HG03060 (cell line): ENCODE results near the gene ATP11A.
"Not testable (repeated sequence)": the region's sequence is repeated elsewhere in the genome, so short reads cannot be mapped to it uniquely, and the experiment has no call there.

Source experiments
- ATAC-seq: cut with Tn5 transposase; IDR thresholded peaks from one replicate; pipeline ENCODE4 v1.9.1; 2021; ENCODE audit warnings: low read depth, moderate number of reproducible peaks; ENCODE audit not compliant: unreplicated experiment

Gene ATP11A

DNA sequence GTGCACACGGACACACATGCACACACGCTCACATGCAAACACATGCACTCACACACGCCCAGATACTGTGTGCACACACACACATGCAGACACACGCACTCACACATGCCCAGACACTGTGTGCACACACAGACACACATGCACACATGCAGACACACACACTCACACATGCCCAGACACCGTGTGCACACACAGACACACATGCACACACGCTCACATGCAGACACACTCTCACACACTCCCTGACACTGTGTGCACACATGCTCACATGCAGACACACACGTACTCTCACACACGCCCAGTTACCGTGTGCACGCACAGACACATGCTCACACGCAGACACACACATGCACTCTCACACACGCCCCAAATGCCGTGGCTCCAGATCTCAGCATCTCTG is 142.0 kb downstream of the ATP11A start:
- ATAC-seq = no peak

DNA sequence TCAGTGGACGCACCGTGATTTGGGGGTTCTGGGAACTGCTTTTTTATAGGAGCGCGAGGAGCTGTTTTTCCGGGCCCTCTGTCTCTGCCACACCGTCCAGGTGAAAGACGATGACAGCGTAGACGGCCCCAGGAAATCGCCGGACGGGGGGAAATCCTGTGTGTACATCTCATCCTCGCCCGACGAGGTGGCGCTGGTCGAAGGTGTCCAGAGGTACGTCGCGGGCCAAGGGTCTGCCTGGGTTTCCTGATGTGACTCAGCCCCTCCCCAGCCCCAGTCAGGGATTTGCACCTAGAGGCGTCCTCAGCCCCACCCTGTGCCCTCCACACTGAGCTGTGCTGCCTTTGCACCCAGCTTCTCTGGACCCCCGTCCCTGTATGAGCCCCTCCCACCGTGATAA is 143.0 kb downstream of the ATP11A start:
- no peak for ATAC-seq

DNA sequence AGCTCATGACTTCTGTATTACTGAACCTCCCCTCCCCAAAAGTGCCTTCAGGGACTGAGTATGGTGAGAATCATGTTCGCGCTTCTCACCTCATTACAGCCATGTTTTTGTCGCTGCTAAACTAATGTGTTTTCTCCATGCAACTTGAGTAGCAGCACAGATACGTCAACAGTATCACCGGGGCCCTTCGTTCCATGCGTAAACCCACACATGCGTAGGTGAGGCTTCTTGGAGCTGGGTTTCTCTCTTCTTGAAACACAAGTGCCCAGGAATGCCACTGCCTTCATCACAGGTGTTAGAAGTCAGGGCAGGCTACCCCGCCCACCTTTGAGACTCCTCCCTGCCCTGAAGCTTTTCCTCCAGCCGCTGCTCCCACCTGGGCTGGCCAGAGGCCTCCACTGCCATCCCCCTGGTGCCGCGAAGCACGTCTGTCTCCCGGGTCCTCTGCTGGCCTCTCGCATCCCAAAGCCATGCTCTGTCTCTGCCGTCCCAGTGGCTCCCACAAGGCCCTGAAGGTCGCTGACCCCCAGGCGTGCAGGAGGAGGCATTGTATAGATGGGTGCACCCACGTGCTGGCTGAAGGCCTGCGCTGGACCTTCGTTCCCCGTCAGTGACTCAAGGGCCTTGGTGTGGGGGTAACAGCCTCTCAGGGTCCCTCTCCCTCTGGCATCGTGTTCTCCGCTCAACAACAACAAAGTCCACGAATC is 143.9 kb downstream of the ATP11A start:
- no peak for ATAC-seq

DNA sequence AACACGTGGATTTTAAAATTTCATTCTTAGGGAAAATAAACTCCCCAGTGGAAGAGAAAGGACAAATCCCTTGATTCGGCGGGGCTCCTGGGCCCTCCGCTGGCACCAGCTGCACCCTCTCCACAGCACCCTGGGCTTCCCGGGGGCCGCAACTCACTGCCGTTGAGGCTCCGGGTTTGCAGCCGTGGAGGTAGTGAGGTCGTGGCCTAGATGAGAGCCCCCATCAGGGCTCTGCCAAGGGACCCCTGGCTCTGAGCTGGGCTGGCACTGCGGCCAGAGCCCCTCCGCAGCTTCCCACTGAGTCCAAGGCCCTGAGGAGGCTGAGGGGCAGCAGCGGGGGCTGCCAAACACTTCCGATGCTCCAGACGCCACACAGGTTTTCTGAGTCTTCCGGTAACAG is 145.5 kb downstream of the ATP11A start:
- no peak for ATAC-seq

DNA sequence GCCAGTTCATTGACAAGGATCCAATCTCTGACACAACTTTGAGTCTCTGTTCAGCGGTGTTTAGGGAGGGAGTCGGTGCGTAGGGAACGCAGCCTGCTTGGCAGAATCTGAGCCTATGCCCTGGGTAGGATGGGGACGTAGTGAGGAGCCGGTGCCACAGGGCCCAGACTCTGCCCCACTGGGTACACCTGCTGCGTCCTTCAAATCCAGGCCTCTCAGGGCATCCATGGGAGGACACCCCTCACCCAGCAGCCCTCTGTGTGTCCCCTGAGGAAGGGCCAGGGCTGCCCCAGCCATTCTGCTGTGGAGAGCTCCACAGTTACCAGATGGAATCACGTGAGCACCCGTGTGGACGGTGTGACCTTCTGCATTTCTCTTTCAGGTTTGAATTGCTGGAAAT is 146.0 kb downstream of the ATP11A start:
- no peak for ATAC-seq

DNA sequence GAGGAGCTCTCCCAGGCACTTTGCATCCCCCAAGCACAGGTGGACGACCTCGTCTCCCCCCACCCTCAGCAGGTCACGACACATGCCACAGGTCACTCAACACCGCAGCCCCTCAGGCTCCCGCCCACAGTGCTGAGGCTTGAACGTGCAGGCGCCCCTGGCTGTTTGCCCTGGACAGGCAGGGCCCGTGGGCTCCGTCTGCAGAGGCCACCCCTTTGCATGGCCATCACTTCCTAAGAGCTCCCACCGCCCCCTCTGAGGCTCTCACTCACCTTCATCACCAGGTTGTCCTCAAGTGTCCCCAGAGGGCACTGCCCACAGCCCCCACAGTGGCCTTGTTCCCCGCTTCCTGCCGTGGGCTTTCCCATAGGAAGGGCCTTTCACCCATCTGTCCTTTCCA is 147.1 kb downstream of the ATP11A start:
- ATAC-seq = no peak

DNA sequence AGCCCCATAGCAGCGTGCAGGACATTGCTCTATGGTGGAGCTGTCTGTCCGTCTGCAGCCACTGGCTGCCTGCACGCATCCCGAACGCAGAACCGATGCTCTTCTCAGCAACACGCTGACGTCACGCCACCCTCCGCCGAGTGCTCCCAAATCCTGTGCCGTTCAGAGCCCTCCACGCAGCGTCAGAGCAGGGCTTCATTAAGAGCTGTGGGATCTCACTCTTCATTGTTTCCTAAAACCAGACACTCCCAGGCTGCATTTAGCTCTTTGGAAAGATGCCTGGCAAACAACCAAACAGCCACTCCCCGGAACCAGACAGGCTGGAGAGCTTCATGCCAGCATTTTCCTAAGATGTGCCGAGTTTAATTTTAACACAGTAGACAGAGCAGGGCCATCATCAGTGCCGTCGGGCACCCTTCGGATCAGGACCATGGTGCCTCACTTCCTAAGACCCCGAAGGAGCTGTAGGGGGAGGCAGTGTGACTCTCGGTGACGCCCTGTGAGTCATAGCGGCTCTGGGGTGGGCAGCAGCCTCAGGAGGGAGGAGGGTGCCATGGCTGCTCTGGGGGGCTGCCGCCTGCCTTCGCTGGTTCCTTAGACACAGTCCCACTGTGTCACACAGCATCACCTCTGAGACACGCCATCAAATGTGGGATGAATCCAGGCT is 147.7 kb downstream of the ATP11A start:
- ATAC-seq = no peak

DNA sequence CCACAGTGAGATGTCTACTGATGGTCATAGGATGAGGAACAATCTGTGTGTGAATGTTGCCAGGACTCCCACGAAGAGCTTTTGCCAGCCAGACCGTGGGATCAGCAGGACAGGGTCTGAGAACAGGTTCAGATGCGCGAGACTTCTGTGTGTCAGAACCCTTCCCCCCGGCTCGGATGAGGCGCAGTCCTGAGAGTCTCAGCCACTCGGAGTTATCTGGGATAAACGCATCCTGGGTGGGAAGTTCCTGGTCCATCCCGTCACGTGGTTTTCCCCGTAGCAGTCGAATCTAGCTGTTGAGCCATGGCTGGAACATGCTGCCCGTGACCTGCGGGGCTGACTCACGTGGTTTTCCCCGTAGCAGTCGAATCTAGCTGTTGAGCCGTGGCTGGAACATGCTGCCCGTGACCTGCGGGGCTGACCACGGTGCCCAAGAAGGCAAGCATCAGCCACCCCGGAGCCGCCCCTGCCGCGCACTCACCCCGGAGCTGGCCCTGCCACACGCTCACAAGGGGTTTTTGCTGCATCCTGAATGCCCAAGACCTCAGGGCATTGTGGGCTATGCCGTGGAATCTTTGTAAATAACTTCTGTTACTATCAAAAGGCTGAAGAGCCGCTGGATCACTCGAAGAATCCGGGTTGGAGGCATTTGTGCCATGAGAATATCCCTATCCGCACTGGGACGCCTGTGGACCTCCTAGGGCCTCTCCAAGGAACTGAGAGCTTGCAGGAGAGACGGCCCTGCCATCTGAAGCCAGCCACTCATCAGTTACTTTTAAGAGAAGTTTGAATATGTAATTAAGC is 148.4 kb downstream of the ATP11A start:
- no peak for ATAC-seq

DNA sequence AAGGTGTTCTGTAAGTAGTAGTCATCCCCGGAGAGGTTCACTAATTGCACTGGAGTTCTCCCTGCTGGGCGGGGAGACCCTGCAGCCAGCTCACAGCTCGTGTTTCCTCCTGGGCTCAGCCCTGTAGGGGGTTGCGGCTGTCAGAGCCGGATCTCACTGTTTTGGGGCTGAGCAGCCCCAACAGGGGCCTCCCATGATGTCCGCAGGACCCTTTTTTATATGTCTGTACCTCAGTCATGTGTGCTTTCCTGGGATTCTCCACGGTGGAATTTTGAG is 148.9 kb downstream of the ATP11A start:
- ATAC-seq = no peak

DNA sequence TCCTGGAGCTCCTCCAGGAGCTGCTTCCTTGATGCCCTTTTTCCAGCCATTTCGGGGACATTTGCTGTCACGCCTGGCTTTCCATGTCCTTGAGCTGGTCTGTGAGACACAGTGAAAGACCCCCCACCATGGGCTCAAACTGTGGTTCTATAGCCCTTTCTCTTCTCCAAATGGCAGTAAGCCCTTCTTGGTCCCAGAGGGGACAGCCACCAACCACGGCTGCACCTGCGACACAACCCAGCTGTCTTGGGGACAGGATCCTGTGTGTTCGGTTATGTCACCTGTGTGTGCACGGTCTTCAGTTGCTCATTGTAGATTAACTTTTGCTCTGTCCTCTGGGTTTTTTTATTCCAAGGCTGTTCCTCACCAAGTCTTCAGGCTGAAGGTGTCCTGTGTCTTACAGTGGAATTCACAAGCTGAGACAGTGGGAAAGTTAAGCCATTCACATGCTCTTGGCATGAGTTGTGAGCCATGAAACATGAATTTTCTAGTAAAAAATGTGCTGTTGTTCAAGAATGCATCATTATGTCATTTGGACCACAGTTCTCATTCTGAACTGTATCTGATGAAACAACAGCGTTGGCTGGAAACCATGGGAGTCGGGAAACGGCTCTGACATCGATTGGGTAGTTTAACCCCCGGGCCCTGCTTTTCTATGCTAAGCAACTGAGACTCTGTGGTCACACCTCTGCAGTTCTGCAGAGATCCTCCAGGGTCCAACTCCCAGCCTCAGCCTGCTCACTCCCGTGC is 149.7 kb downstream of the ATP11A start:
- ATAC-seq = no peak

DNA sequence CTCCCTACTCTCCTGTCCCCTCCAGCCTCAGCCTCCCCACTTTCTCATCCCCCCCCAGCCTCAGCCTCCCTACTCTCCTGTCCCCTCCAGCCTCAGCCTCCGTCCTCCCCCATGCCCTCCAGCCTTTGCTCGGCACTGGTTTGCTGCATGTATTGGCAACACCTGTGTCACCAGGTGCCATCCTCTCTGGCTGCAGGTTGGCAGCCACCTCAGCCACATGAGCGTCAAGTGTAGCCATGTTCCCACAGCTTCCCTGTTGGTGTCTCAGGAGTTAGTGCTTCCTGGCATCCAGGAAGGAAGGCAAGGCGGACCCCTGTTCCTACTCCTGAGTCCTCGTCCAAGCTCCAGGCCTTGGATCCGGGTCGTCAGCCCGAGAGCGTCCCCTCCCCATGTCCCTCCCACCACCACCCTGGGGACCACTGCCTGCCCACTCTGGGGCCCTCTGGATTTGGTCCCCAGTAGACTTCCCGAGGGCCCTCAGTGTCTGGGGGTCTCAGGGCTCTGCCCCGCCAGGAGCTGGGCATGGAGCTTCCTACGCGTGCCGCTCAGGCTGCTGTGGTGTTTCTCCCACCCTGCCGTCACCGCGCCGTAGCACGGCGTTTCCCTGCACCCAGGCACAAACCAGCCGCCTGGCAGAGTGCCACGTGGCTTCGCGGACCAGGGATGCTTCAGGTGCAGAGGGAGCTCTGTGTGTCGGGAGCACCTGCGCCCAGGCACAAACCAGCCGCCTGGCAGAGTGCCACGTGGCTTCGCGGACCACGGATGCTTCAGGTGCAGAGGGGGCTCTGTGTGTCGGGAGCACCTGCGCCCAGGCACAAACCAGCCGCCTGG is 150.8 kb downstream of the ATP11A start:
- ATAC-seq = no peak

DNA sequence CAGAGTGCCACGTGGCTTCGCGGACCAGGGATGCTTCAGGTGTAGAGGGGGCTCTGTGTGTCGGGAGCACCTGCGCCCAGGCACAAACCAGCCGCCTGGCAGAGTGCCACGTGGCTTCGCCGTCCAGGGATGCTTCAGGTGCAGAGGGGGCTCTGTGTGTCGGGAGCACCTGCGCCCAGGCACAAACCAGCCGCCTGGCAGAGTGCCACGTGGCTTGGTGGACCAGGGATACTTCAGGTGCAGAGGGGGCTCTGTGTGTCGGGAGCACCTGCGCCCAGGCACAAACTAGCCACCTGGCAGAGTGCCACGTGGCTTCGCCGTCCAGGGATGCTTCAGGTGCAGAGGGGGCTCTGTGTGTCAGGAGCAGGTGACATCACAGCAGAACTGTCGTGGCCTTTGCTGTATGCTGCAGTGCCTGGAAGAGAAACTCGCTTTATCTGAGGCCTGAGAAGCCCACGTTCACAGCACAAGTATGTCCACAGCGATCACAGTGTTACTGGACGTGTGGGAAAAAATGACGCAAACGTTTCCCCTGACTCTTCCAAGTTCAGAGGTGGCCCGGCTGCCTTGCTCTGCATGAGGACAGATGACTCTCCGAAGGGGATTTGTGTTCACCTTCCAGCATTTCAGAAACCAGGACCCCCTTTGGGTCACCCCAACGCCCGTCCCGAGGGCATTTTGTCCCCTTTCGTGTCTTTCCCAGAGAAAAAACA is 151.6 kb downstream of the ATP11A start:
- not testable (repeated sequence) for ATAC-seq

DNA sequence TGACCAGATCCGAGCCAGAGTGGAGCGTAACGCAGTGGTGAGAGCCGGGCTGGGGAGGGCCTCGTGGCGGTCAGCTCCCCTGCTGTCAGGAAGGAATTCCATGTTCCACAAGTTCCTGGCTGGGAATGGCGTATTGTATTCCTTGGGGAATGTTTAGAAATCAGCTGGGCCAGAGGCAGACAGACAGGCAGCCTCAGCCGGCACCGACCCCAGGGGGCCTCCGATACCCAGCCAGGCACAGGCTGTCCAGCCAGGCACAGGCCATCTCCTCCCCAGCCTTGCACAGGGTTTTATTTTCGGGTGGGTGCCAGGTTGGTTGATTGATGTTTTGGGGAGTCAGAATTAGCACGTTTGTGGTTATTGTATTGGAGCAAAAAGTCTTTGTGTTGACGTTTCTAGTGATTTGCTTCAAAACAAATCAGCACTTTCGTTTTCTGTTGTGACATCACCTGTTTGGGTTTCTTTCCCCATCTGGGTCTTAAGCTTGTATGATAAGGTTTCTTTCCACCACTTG is 152.6 kb downstream of the ATP11A start:
- no peak for ATAC-seq

DNA sequence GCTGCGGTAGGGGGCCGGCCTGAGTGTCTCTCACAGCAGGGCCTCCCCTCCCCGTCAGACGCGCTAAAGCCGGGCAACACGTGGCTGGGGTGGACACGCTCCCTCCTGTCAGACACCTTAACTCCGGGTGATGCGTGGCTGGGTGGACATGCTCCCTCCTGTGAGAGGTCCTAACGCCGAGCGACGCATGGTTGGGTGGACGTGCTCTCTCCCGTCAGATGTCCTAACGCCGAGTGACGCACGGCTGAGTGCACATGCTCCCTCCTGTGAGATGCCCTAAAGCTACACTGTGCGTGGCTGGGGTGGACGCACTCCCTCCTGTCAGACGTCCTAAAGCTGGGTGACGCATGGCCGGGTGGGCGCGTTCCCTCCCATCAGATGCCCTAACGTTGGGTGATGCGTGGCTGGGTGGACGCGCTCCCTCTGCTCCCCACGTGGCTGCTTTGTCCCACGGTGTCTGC is 153.1 kb downstream of the ATP11A start:
- ATAC-seq = no peak

DNA sequence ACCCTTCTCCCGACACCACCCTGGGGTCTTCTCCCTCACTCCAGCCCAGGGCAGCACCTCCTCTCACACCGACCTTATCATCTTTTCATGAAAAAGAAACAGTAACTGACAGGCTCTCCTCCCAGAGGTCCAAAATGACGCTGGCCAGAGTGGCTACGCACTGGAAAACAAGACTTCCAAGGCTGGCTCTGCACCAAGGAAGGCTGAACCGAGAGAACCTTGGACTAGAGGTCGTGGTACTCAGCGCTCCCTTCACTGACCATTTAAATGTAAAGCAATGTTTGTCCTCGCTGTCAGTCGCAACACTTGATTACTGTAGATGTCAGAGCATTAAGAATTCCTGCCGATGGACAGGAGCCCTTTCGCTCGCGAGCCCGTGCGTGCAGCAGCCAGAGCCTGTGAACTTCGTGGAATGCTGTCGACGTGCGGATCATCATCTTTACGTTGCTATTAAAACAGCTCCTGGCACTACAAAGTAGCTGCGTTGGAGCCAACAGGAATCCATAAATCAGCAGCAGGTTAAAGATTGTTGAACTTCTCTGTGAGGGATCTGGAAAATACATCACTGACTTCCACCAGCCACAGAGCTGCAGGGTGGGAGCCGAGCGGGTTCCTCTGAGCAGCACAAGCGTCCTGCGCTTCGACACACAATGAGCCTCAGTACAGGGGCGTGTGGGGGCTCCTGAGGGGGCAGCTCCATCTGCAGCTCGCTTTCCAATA is 153.7 kb downstream of the ATP11A start:
- no peak for ATAC-seq

DNA sequence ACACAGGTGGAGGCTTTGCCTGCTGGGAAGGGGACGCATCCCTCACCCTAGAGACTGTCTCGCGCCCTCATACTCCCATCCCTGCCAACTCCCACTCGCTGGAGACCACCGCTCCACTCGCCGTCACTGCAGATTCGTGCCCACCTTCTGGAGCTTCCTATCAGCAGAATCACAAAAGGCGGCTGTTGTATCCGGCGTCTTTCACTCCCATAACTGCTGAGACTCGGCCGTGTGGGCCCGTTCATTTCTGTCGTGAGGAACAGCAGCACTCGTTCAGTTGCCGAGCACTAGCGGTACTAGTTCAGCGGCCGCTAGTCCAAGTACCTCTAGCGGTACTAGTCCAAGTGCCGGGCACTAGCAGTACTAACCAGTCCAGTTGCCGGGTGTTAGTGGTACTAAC is 154.6 kb downstream of the ATP11A start:
- ATAC-seq = no peak

DNA sequence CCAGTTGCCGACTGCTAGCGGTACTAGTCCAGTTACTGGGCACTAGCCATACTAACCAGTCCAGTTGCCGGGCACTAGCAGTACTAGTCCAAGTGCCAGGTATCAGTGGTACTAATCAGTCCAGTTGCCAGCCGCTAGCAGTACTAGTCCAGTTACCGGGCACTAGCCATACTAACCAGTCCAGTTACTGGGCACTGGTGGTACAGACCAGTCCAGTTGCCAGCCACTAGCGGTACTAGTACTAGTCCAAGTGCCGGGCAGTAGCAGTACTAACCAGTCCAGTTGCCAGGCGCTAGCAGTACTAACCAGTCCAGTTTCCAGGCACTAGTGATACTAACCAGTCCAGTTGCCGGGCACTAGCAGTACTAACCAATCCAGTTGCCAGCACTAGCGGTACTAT is 155.0 kb downstream of the ATP11A start:
- no peak for ATAC-seq

DNA sequence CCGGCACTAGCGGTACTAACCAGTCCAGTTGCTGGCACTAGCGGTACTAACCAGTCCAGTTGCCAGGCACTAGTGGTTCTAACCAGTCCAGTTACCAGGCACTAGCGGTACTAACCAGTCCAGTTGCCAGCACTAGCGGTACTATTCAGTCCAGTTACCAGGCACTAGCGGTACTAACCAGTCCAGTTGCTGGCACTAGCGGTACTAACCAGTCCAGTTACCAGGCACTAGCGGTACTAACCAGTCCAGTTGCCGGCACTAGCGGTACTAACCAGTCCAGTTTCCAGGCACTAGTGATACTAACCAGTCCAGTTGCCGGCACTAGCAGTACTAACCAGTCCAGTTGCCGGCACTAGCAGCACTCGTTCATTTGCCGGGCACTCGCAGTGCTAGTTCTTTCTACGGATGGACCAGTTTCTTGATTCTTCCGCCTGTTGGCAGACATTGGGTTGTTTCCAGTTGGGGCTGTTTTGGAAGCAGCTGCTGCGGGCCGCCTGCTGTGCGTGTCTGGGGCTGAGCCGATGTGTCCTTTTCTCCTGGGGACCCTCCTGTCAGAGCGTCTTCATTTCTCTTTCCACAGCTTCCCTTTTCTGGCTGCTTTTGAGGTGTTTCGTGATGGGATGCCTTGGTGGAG is 155.8 kb downstream of the ATP11A start:
- ATAC-seq = no peak
